Measurements from ENCODE around the gene AUTS2.

Gene AUTS2

GRCh38 chr7:70571403-70571934 is 973.2 kb downstream of the AUTS2 start:
- DNase-seq: no peak

GRCh38 chr7:70571961-70572360 is 973.7 kb downstream of the AUTS2 start:
- peak in 23 of 51 donors; percentile 12 to 64 (median 33) for DNase-seq

- peak in 1 of 51 donors; percentile 30 for DNase-seq
Measured at GRCh38 chr7:70572571-70572970, 974.3 kb downstream of the AUTS2 start.

GRCh38 chr7:70573071-70573661 is 974.9 kb downstream of the AUTS2 start:
- peak in 1 of 51 donors; percentile 30 for DNase-seq

- no peak for DNase-seq
Measured at GRCh38 chr7:70573696-70574095, 975.4 kb downstream of the AUTS2 start.

- DNase-seq: no peak
Measured at GRCh38 chr7:70574314-70574834, 976.1 kb downstream of the AUTS2 start.

- DNase-seq: peak in 15 of 51 donors; percentile 4 to 47 (median 27)
Measured at GRCh38 chr7:70574970-70575799, 976.9 kb downstream of the AUTS2 start.

GRCh38 chr7:70577078-70577477 is 978.8 kb downstream of the AUTS2 start:
- no peak for DNase-seq

GRCh38 chr7:70578131-70578530 is 979.9 kb downstream of the AUTS2 start:
- DNase-seq: no peak

GRCh38 chr7:70579397-70580097 is 981.3 kb downstream of the AUTS2 start:
- DNase-seq: no peak

GRCh38 chr7:70580161-70580560 is 981.9 kb downstream of the AUTS2 start:
- no peak for DNase-seq

GRCh38 chr7:70582927-70583895 is 984.9 kb downstream of the AUTS2 start:
- no peak for DNase-seq

GRCh38 chr7:70583965-70584883 is 985.9 kb downstream of the AUTS2 start:
- peak in 5 of 51 donors; percentile 2 to 18 (median 12) for DNase-seq

- no peak for DNase-seq
Measured at GRCh38 chr7:70585071-70585470, 986.8 kb downstream of the AUTS2 start.

GRCh38 chr7:70586822-70587221 is 988.5 kb downstream of the AUTS2 start:
- DNase-seq: no peak

- no peak for DNase-seq
Measured at GRCh38 chr7:70587739-70588138, 989.5 kb downstream of the AUTS2 start.

GRCh38 chr7:70588191-70588921 is 990.1 kb downstream of the AUTS2 start:
- no peak for DNase-seq

GRCh38 chr7:70589010-70589409 is 990.7 kb downstream of the AUTS2 start:
- DNase-seq: peak in 3 of 51 donors; percentile 5 to 18 (median 15)

- no peak for DNase-seq
Measured at GRCh38 chr7:70589590-70589989, 991.3 kb downstream of the AUTS2 start.

Data from hypothalamus (tissue), 51 donors.